Subcutaneous abdominal adipose tissue (tissue), 5 donors: ENCODE results near the gene SOX5.

Experiments
- H3K27ac ChIP-seq: one replicate; pipeline ENCODE4 v1.7.0; 2013; ENCODE audit warnings: low read depth, mild to moderate bottlenecking, inconsistent platforms, low read length, moderate library complexity
- H3K27me3 ChIP-seq, 5 donors: one replicate each; pipeline ENCODE4 v1.7.0; 2013; ENCODE audit warnings: low read length in 5 of 5, inconsistent platforms in 1 of 5; ENCODE audit not compliant: control insufficient read depth in 5 of 5, insufficient read depth in 4 of 5
- H3K36me3 ChIP-seq, 5 donors: one replicate each; pipeline ENCODE4 v1.7.0; 2013; ENCODE audit warnings: low read length in 5 of 5; ENCODE audit not compliant: control insufficient read depth in 5 of 5, insufficient read depth in 5 of 5
- H3K4me1 ChIP-seq, 5 donors: one replicate each; pipeline ENCODE4 v1.7.0; 2013; ENCODE audit warnings: low read length in 5 of 5, mild to moderate bottlenecking in 3 of 5, moderate library complexity in 1 of 5; ENCODE audit not compliant: control insufficient read depth in 5 of 5, insufficient read depth in 5 of 5
- H3K4me3 ChIP-seq, 5 donors: one replicate each; pipeline ENCODE4 v1.7.0; 2013; ENCODE audit warnings: low read length in 5 of 5, low read depth in 1 of 5
- H3K9ac ChIP-seq, 5 donors: one replicate each; pipeline ENCODE4 v1.7.0; 2013; ENCODE audit warnings: low read length in 5 of 5, mild to moderate bottlenecking in 4 of 5, moderate library complexity in 3 of 5
- H3K9me3 ChIP-seq, 5 donors: one replicate each; pipeline ENCODE4 v1.7.0; 2013; ENCODE audit warnings: low read length in 5 of 5; ENCODE audit not compliant: control insufficient read depth in 5 of 5
- donor health status: healthy.
- donor health status: healthy.
- donor health status: healthy.
- donor health status: healthy.
- donor health status: healthy.

SOX5 gene

GRCh38 chr12:23579257-23579656 is 370.2 kb downstream of the SOX5 start:
- Histone ChIP-seq H3K4me1 (no peaks in the 10 kb centered on the region), H3K9me3 (no peaks in the 10 kb centered on the region), H3K36me3 (peaks cover 0 to 9% (median 0%) of the 10 kb centered on the region in 5 donors), H3K27me3 (no peaks in the 10 kb centered on the region), H3K9ac (no peak overlapping the region), H3K4me3 (no peak overlapping the region), H3K27ac (no peak overlapping the region)

- Histone ChIP-seq H3K4me3 (no peak overlapping the region), H3K4me1 (no peaks in the 10 kb centered on the region), H3K9me3 (no peaks in the 10 kb centered on the region), H3K36me3 (peaks cover 0 to 26% (median 0%) of the 10 kb centered on the region in 5 donors), H3K9ac (no peak overlapping the region), H3K27ac (no peak overlapping the region), H3K27me3 (no peaks in the 10 kb centered on the region)
Measured at GRCh38 chr12:23576372-23576771, 373.1 kb downstream of the SOX5 start.

- peaks cover 0 to 35% (median 0%) of the 10 kb centered on the region in 5 donors for H3K36me3 ChIP-seq
- no peak overlapping the region for H3K4me3 ChIP-seq
- no peak overlapping the region for H3K27ac ChIP-seq
- H3K4me1 ChIP-seq, result peaks cover 0 to 1% (median 0%) of the 10 kb centered on the region in 5 donors
- H3K27me3 ChIP-seq, result no peaks in the 10 kb centered on the region
- H3K9ac ChIP-seq, result no peak overlapping the region
- H3K9me3 ChIP-seq, result no peaks in the 10 kb centered on the region
Measured at GRCh38 chr12:23569356-23569755, 380.1 kb downstream of the SOX5 start.

- H3K36me3 ChIP-seq, result peaks cover 0 to 23% (median 4%) of the 10 kb centered on the region in 5 donors
- H3K27me3 ChIP-seq, result no peaks in the 10 kb centered on the region
- no peak overlapping the region for H3K27ac ChIP-seq
- H3K9me3 ChIP-seq, result no peaks in the 10 kb centered on the region
- H3K4me1 ChIP-seq, result peaks cover 0 to 3% (median 0%) of the 10 kb centered on the region in 5 donors
- no peak overlapping the region for H3K9ac ChIP-seq
- H3K4me3 ChIP-seq, result no peak overlapping the region
Measured at GRCh38 chr12:23566133-23566532, 383.3 kb downstream of the SOX5 start.

GRCh38 chr12:23564451-23565152 is 384.9 kb downstream of the SOX5 start:
- Histone ChIP-seq H3K27ac (no peak overlapping the region), H3K27me3 (no peaks in the 10 kb centered on the region), H3K4me1 (peaks cover 0 to 3% (median 0%) of the 10 kb centered on the region in 5 donors), H3K9ac (no peak overlapping the region), H3K9me3 (no peaks in the 10 kb centered on the region), H3K36me3 (peaks cover 0 to 19% (median 4%) of the 10 kb centered on the region in 5 donors), H3K4me3 (no peak overlapping the region)

GRCh38 chr12:23561364-23562345 is 387.8 kb downstream of the SOX5 start:
- Histone ChIP-seq H3K27me3 (no peaks in the 10 kb centered on the region), H3K4me3 (no peak overlapping the region), H3K9me3 (no peaks in the 10 kb centered on the region), H3K9ac (no peak overlapping the region), H3K4me1 (peaks cover 0 to 3% (median 0%) of the 10 kb centered on the region in 5 donors), H3K27ac (no peak overlapping the region), H3K36me3 (peaks cover 0 to 7% (median 4%) of the 10 kb centered on the region in 5 donors)

- Histone ChIP-seq H3K27me3 (no peaks in the 10 kb centered on the region), H3K9ac (no peak overlapping the region), H3K9me3 (no peaks in the 10 kb centered on the region), H3K36me3 (peaks cover 0 to 7% (median 4%) of the 10 kb centered on the region in 5 donors), H3K4me3 (no peak overlapping the region), H3K27ac (no peak overlapping the region), H3K4me1 (peaks cover 0 to 3% (median 0%) of the 10 kb centered on the region in 5 donors)
Measured at GRCh38 chr12:23560611-23561010, 388.9 kb downstream of the SOX5 start.

GRCh38 chr12:23559268-23559753 is 390.2 kb downstream of the SOX5 start:
- Histone ChIP-seq H3K4me3 (no peak overlapping the region), H3K9me3 (no peaks in the 10 kb centered on the region), H3K4me1 (peaks cover 0 to 3% (median 0%) of the 10 kb centered on the region in 5 donors), H3K9ac (no peak overlapping the region), H3K27me3 (no peaks in the 10 kb centered on the region), H3K36me3 (peaks cover 0 to 7% (median 4%) of the 10 kb centered on the region in 5 donors), H3K27ac (no peak overlapping the region)

- Histone ChIP-seq H3K27me3 (no peaks in the 10 kb centered on the region), H3K4me3 (no peak overlapping the region), H3K27ac (no peak overlapping the region), H3K36me3 (peaks cover 0 to 7% (median 0%) of the 10 kb centered on the region in 5 donors), H3K9ac (no peak overlapping the region), H3K9me3 (no peaks in the 10 kb centered on the region), H3K4me1 (peaks cover 0 to 3% (median 0%) of the 10 kb centered on the region in 5 donors)
Measured at GRCh38 chr12:23556661-23557060, 392.8 kb downstream of the SOX5 start.

- Histone ChIP-seq H3K9me3 (no peaks in the 10 kb centered on the region), H3K4me3 (no peak overlapping the region), H3K27me3 (no peaks in the 10 kb centered on the region), H3K4me1 (peaks cover 0 to 3% (median 0%) of the 10 kb centered on the region in 5 donors), H3K27ac (no peak overlapping the region), H3K36me3 (no peaks in the 10 kb centered on the region), H3K9ac (no peak overlapping the region)
Measured at GRCh38 chr12:23555825-23556207, 393.7 kb downstream of the SOX5 start.
